ENCODE data around the gene CYP27C1. TPM values are rescaled to one million over a fixed set of nuclear protein-coding genes. Genes with fewer than 3 reads are reported as not detected.
A peak's percentile ranks its signal among the peaks of the same experiment; 100 is the strongest.

CYP27C1 gene
- total and polyA plus RNA-seq, 4 donors = 0.02 to 0.14 (median 0.07) TPM

DNA sequence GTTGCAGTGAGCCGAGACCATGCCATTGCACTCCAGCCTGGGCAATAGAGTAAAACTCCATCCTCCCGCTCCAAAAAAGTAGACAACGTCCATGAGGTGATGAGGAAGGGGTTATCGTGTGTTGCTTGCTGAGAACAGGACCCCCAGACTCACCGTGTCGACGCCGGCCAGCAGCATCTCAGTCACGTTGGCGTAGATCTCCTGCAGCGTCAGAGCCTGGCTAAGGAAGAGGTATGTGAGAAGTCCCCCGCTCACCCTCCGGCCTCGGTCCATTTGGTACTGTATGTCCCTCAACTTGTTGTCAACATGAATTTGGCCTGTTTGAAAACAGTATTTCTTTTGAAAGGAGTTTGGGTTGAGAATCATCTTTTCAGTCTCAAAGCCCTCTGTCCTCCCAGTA, 20.9 kb downstream of the CYP27C1 start:
- Histone ChIP-seq H3K27me3 (ENCODE audit: control insufficient read depth in 4 of 4, insufficient read depth in 4 of 4, low read length in 3 of 4) (no peaks in the 10 kb centered on the region), H3K27ac (ENCODE audit: low read depth in 1 of 2, low read length in 2 of 2) (no peak overlapping the region), H3K4me3 (ENCODE audit: low read depth in 1 of 3, low read length in 3 of 3) (no peak overlapping the region), H3K4me1 (ENCODE audit: control insufficient read depth in 4 of 4, insufficient read depth in 4 of 4, low read length in 3 of 4) (peaks cover 0 to 17% (median 12%) of the 10 kb centered on the region in 4 donors), H3K36me3 (ENCODE audit: control insufficient read depth in 4 of 4, insufficient read depth in 3 of 4, low read depth in 1 of 4, low read length in 3 of 4) (no peaks in the 10 kb centered on the region), H3K9me3 (ENCODE audit: control insufficient read depth in 4 of 4, low read length in 3 of 4) (no peaks in the 10 kb centered on the region), H3K9ac (ENCODE audit: low read depth in 1 of 2, low read length in 2 of 2) (no peak overlapping the region)
- 92% methylated on average over 14 of the region's 14 CpGs for whole genome bisulfite sequencing
- no peak for TF ChIP-seq GABPA (IDR thresholded peaks at IDR 0.05 in 1 of 2, conservative IDR thresholded peaks at IDR 0.05 in 1 of 2)
- TF ChIP-seq EGR1 (IDR thresholded peaks at IDR 0.05; ENCODE audit: low read depth in 2 of 2) = no peak
- no peak for TF ChIP-seq FOXA2 (IDR thresholded peaks at IDR 0.05)
- no peak for TF ChIP-seq RAD21 (IDR thresholded peaks at IDR 0.05)
- no peak for TF ChIP-seq TAF1 (conservative IDR thresholded peaks at IDR 0.05)
- no peak for TF ChIP-seq RXRA (IDR thresholded peaks at IDR 0.05)
- TF ChIP-seq HNF4G (IDR thresholded peaks at IDR 0.05) = no peak
- no peak for TF ChIP-seq HNF4A (conservative IDR thresholded peaks at IDR 0.05)
- no peak for TF ChIP-seq SP1 (IDR thresholded peaks at IDR 0.05)
- TF ChIP-seq, protein P1, sequence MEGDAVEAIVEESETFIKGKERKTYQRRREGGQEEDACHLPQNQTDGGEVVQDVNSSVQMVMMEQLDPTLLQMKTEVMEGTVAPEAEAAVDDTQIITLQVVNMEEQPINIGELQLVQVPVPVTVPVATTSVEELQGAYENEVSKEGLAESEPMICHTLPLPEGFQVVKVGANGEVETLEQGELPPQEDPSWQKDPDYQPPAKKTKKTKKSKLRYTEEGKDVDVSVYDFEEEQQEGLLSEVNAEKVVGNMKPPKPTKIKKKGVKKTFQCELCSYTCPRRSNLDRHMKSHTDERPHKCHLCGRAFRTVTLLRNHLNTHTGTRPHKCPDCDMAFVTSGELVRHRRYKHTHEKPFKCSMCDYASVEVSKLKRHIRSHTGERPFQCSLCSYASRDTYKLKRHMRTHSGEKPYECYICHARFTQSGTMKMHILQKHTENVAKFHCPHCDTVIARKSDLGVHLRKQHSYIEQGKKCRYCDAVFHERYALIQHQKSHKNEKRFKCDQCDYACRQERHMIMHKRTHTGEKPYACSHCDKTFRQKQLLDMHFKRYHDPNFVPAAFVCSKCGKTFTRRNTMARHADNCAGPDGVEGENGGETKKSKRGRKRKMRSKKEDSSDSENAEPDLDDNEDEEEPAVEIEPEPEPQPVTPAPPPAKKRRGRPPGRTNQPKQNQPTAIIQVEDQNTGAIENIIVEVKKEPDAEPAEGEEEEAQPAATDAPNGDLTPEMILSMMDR (IDR thresholded peaks at IDR 0.05; ENCODE audit: low read depth, low read length, missing input control) = no peak
- TF ChIP-seq, protein P2, sequence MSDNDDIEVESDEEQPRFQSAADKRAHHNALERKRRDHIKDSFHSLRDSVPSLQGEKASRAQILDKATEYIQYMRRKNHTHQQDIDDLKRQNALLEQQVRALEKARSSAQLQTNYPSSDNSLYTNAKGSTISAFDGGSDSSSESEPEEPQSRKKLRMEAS (IDR thresholded peaks at IDR 0.05) = no peak
- TF ChIP-seq FOXA1 (IDR thresholded peaks at IDR 0.05) = no peak
- TF ChIP-seq, protein P3, sequence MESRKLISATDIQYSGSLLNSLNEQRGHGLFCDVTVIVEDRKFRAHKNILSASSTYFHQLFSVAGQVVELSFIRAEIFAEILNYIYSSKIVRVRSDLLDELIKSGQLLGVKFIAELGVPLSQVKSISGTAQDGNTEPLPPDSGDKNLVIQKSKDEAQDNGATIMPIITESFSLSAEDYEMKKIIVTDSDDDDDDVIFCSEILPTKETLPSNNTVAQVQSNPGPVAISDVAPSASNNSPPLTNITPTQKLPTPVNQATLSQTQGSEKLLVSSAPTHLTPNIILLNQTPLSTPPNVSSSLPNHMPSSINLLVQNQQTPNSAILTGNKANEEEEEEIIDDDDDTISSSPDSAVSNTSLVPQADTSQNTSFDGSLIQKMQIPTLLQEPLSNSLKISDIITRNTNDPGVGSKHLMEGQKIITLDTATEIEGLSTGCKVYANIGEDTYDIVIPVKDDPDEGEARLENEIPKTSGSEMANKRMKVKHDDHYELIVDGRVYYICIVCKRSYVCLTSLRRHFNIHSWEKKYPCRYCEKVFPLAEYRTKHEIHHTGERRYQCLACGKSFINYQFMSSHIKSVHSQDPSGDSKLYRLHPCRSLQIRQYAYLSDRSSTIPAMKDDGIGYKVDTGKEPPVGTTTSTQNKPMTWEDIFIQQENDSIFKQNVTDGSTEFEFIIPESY (IDR thresholded peaks at IDR 0.05) = no peak
- DNase-seq (ENCODE audit: low spot score) = no peak

DNA sequence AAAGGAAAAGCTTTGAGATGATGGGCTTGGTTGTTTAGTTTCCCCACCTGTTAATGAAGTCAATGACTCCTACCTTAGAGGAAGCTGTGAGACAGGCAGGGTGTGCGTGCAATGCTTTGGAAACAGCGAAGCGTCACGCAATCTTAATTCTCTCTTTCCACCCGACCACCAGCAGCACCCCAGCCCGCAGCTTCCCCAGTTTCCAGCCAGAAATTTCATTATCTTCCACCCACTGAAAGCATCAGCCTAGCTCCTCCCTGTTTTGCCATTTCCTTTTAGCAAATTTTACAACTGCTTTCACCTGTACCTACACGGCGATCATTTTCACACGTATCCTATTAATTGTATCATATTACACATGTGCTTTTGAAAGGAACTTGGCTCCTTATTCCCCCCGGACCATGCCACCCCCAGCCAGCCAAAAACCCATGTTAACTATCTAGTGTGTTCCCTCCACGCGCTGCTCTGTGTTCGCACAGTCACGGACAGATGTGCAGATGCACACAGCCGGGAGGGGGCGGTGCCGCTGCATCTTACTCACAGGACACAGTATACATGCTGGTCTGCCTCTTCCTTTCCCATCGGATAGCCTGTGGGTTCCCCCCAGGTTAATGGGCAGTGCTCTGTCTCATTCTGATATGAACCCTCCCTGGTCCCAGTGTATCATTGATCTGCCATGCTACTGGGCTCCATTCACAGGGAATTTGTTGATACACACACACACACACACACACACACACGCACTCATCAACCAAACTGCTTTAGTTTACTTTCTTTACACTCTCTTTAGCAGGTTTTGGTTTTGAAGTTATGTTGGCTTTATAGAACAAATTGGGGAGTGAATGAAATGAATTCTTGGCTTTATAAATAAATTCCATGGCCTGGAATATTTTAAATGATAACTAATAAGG, 22.4 kb downstream of the CYP27C1 start:
- Histone ChIP-seq H3K9me3 (ENCODE audit: control insufficient read depth in 4 of 4, low read length in 3 of 4) (no peaks in the 10 kb centered on the region), H3K36me3 (ENCODE audit: control insufficient read depth in 4 of 4, insufficient read depth in 3 of 4, low read depth in 1 of 4, low read length in 3 of 4) (no peaks in the 10 kb centered on the region), H3K4me1 (ENCODE audit: control insufficient read depth in 4 of 4, insufficient read depth in 4 of 4, low read length in 3 of 4) (peaks cover 6 to 31% (median 25%) of the 10 kb centered on the region in 4 donors), H3K4me3 (ENCODE audit: low read depth in 1 of 3, low read length in 3 of 3) (no peak overlapping the region), H3K9ac (ENCODE audit: low read depth in 1 of 2, low read length in 2 of 2) (no peak overlapping the region), H3K27me3 (ENCODE audit: control insufficient read depth in 4 of 4, insufficient read depth in 4 of 4, low read length in 3 of 4) (no peaks in the 10 kb centered on the region), H3K27ac (ENCODE audit: low read depth in 1 of 2, low read length in 2 of 2) (no peak overlapping the region)
- DNase-seq (ENCODE audit: low spot score) = peak; percentile 64
- 45% methylated on average over 19 of the region's 19 CpGs for WGBS
- TF ChIP-seq RXRA (IDR thresholded peaks at IDR 0.05) (no peak), RAD21 (IDR thresholded peaks at IDR 0.05) (peak; percentile 78 to 87)
- TF ChIP-seq, protein P1 (IDR thresholded peaks at IDR 0.05; ENCODE audit: low read depth, low read length, missing input control) = peak; percentile 57

All from liver (tissue), 9 donors.